BLaER1 (cell line): Measurements from ENCODE around the gene CARD6.

ENCODE experiments used
- H3K27ac ChIP-seq: shearing (Covaris generic); formaldehyde crosslinking; 2 replicates; pipeline ENCODE4 v1.8.1; 2022
- H3K27me3 ChIP-seq: shearing (Covaris generic); formaldehyde crosslinking; 2 replicates; pipeline ENCODE4 v1.8.1; 2022
- H3K36me3 ChIP-seq: shearing (Covaris generic); formaldehyde crosslinking; 2 replicates; pipeline ENCODE4 v1.8.1; 2022
- H3K4me1 ChIP-seq: shearing (Covaris generic); formaldehyde crosslinking; 2 replicates; pipeline ENCODE4 v1.8.1; 2022
- H3K4me2 ChIP-seq: shearing (Covaris generic); formaldehyde crosslinking; 2 replicates; pipeline ENCODE4 v1.8.1; 2022
- H3K4me3 ChIP-seq: shearing (Covaris generic); formaldehyde crosslinking; 2 replicates; pipeline ENCODE4 v1.8.1; 2022
- H3K9ac ChIP-seq: shearing (Covaris generic); formaldehyde crosslinking; 2 replicates; pipeline ENCODE4 v1.8.1; 2022
- H3K9me3 ChIP-seq: shearing (Covaris generic); formaldehyde crosslinking; 2 replicates; pipeline ENCODE4 v1.8.1; 2022
- H4K20me1 ChIP-seq: shearing (Covaris generic); formaldehyde crosslinking; 2 replicates; pipeline ENCODE4 v1.8.1; 2022
- Cebpa-rat ChIP-seq: shearing (Covaris generic); IDR thresholded peaks from 2 replicates; pipeline ENCODE4 v1.8.1; 2022

Gene CARD6

DNA sequence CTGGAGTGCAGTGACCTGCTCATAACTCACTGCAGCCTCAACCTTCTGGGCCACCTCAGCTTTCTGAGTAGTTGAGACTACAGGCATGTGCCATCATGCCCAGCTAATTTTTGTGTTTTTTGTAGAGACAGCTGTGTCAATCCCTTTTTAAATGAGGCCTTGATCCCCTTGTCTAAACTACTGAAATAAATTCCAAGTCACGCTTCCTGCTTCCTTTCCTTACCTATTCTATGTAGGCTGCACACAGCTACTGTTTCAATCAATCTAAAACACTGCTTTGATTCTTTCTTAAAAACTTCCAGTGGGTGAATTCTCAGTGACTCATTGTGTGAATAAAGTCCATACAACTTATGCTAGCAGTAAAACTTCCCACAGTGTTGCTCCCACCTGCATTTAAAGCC, 65.2 kb downstream of the CARD6 start:
- Histone ChIP-seq H3K27me3 (no peaks in the 10 kb centered on the region), H3K4me3 (no peak overlapping the region), H3K9me3 (no peaks in the 10 kb centered on the region), H3K36me3 (no peaks in the 10 kb centered on the region), H4K20me1 (no peaks in the 10 kb centered on the region), H3K4me2 (no peak overlapping the region), H3K27ac (no peak overlapping the region), H3K9ac (no peak overlapping the region), H3K4me1 (no peaks in the 10 kb centered on the region)
- TF ChIP-seq Cebpa-rat, result no peak

DNA sequence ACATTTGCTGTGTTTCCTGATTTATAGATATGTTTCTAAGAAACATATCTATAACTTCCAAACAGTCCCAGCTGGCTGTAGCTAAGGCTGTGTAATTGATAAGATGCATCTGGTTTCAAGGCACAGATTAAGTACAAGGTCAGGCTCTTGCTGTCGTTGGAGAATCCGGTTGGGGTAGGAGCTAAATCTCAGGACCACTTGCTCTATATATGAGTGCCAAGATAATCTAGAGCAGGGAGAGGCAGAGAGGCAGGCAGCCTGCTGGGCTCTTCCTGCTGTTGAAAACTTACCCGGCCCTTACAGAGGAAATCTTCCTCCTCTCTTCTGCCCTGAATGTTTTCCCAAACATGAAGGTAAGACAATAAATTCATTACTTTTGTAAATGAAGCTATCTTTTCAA, 68.1 kb downstream of the CARD6 start, which contains the start of gene C7:
Gene C7, plus strand, starts transcription at position 234 of the 400 bp plus-strand sequence. Its CDS starts 114 bp downstream, at position 348.
- Histone ChIP-seq H3K27me3 (no peaks in the 10 kb centered on the region), H3K4me2 (no peak within 1 kb of the TSS), H3K4me1 (no peaks in the 10 kb centered on the region), H3K36me3 (no peaks in the 10 kb centered on the region), H3K9me3 (no peaks in the 10 kb centered on the region), H3K4me3 (no peak within 1 kb of the TSS), H4K20me1 (no peaks in the 10 kb centered on the region), H3K9ac (no peak within 1 kb of the TSS), H3K27ac (no peak within 1 kb of the TSS)
- no peak for TF ChIP-seq Cebpa-rat

DNA sequence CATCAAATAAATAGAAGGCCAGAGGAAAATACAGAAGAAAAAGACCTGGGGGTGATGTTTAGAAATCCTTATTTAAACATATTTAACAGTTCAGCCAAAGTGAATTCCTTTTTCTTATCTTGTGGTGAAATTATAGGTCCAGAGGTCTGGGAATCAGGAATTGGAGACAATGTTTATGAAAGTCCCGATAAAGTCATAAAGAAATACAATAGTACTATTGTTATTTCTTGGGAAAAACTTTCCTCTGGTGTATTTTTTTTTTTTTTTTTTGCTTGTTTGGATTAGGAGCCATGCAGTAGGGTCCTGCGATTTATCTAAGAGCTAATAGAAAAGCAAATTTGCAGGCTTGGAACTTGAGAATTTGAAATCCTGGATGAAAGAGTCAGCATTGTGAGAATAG, 68.6 kb downstream of the CARD6 start:
- Histone ChIP-seq H3K4me2 (no peak overlapping the region), H3K27me3 (no peaks in the 10 kb centered on the region), H3K4me3 (no peak overlapping the region), H3K4me1 (no peaks in the 10 kb centered on the region), H3K36me3 (no peaks in the 10 kb centered on the region), H3K27ac (no peak overlapping the region), H4K20me1 (no peaks in the 10 kb centered on the region), H3K9ac (no peak overlapping the region), H3K9me3 (no peaks in the 10 kb centered on the region)
- TF ChIP-seq Cebpa-rat, result no peak
